Activated CD8-positive, alpha-beta T cell treated with anti-CD3 and anti-CD28 coated beads, Interleukin-2, amount 10 ng/mL, durations not matched to agents 7 days and 5 days (primary cell): ENCODE results near the gene EFHC2. TPM values are rescaled to one million over a fixed set of nuclear protein-coding genes. Genes with fewer than 3 reads are reported as not detected.
"Not testable (repeated sequence)": the region's sequence is repeated elsewhere in the genome, so short reads cannot be mapped to it uniquely, and the experiment has no call there.

Experiments used
- ATAC-seq: fragments of 150-1000 bp; cut with Tn5 transposase; one replicate; pipeline ENCODE4 v1.10.0; 2021; ENCODE audit warnings: moderate library complexity
- CTCF ChIA-PET: fragments of 350-600 bp; sonication (Branson Sonifier 250); formaldehyde crosslinking; loops from one replicate; lab custom pipeline; 2021; ENCODE audit warnings: antibody characterized with exemption; lab: Charles Lee
- POLR2A ChIA-PET: fragments of 350-600 bp; sonication (Branson Sonifier 250); formaldehyde crosslinking; loops from one replicate; lab custom pipeline; 2021; ENCODE audit warnings: antibody characterized with exemption; lab: Charles Lee
- DNase-seq: peaks from one replicate; pipeline ENCODE4 v3.0.0-alpha.2; 2020
- H3K27ac Mint-ChIP-seq: one replicate; pipeline ENCODE4 v1.8.0; 2021; ENCODE audit warnings: mild to moderate bottlenecking, mixed read lengths
- H3K27me3 Mint-ChIP-seq: one replicate; pipeline ENCODE4 v1.8.0; 2021; ENCODE audit warnings: low read depth, mixed read lengths
- H3K36me3 Mint-ChIP-seq: one replicate; pipeline ENCODE4 v1.8.0; 2021; ENCODE audit warnings: low read depth, mixed read lengths
- H3K4me1 Mint-ChIP-seq: one replicate; pipeline ENCODE4 v1.8.0; 2021; ENCODE audit warnings: low read depth, mixed read lengths
- H3K4me3 Mint-ChIP-seq: one replicate; pipeline ENCODE4 v1.8.0; 2021; ENCODE audit warnings: mild to moderate bottlenecking, mixed read lengths
- H3K9me3 Mint-ChIP-seq: one replicate; pipeline ENCODE4 v1.8.0; 2022; ENCODE audit warnings: mixed read lengths; ENCODE audit not compliant: insufficient read depth
- total RNA-seq, 2 experiments: library from RNA; stranded (reverse); gene quantifications; one replicate each; pipeline ENCODE4 v1.2.3, GENCODE V29; 2021

The EFHC2 gene
- total RNA-seq, 2 experiments from 2014 or later: 0.31 to 0.53 TPM

GRCh38 chrX:44252688-44253574, 90.5 kb downstream of the EFHC2 start:
- H3K27ac Mint-ChIP-seq: peak overlapping the region; percentile 54
- DNase-seq (peak; percentile 75), ATAC-seq (peak; percentile 87)
- peak overlapping the region; percentile 40 for H3K4me3 Mint-ChIP-seq
- not testable (repeated sequence) for H3K27me3 Mint-ChIP-seq
- POLR2A ChIA-PET: interaction anchor here (0.6 to 1.2 kb wide), 2 partner anchors 11 to 86 kb away, joined by 3 to 5 read pairs; no protein-coding TSS in a partner anchor
- CTCF ChIA-PET: interaction anchor here (1.5 to 2.2 kb wide), 3 partner anchors 9 to 295 kb away, joined by 4 to 20 read pairs (median 4); no protein-coding TSS in a partner anchor
- peaks cover 14% of the 10 kb centered on the region for H3K9me3 Mint-ChIP-seq
- H3K36me3 Mint-ChIP-seq: peaks cover 30% of the 10 kb centered on the region
- peaks cover 38% of the 10 kb centered on the region for H3K4me1 Mint-ChIP-seq

GRCh38 chrX:44247468-44247867, 96.0 kb downstream of the EFHC2 start:
- Mint-ChIP-seq H3K36me3 (no peaks in the 10 kb centered on the region), H3K9me3 (no peaks in the 10 kb centered on the region), H3K27ac (no peak overlapping the region), H3K4me1 (peaks cover 9% of the 10 kb centered on the region), H3K4me3 (no peak overlapping the region), H3K27me3 (no peaks in the 10 kb centered on the region)
- no peak for DNase-seq
- CTCF ChIA-PET: no interaction called here
- ATAC-seq: no peak
- POLR2A ChIA-PET: no interaction called here

GRCh38 chrX:44246826-44247225, 96.6 kb downstream of the EFHC2 start:
- no peak for ATAC-seq
- no peaks in the 10 kb centered on the region for H3K27me3 Mint-ChIP-seq
- H3K9me3 Mint-ChIP-seq: no peaks in the 10 kb centered on the region
- H3K4me1 Mint-ChIP-seq: peaks cover 7% of the 10 kb centered on the region
- no peaks in the 10 kb centered on the region for H3K36me3 Mint-ChIP-seq
- POLR2A ChIA-PET: no interaction called here
- no peak overlapping the region for H3K4me3 Mint-ChIP-seq
- H3K27ac Mint-ChIP-seq: no peak overlapping the region
- DNase-seq: no peak
- CTCF ChIA-PET: no interaction called here

GRCh38 chrX:44245733-44246132, 97.7 kb downstream of the EFHC2 start:
- Mint-ChIP-seq H3K4me3 (no peak overlapping the region), H3K27ac (peak overlapping the region; percentile 9), H3K9me3 (no peaks in the 10 kb centered on the region), H3K27me3 (no peaks in the 10 kb centered on the region), H3K36me3 (no peaks in the 10 kb centered on the region), H3K4me1 (peaks cover 7% of the 10 kb centered on the region)
- ChIA-PET POLR2A (interaction anchor here (0.7 kb wide), 1 partner anchor 14 kb away, joined by 4 read pairs; no protein-coding TSS in a partner anchor), CTCF (interaction anchor here (1.1 to 3.8 kb wide), 2 partner anchors 22 to 287 kb away, joined by 3 to 38 read pairs; no protein-coding TSS in a partner anchor)
- peak; percentile 38 for DNase-seq
- peak; percentile 69 for ATAC-seq

GRCh38 chrX:44244008-44244407, 99.5 kb downstream of the EFHC2 start:
- Mint-ChIP-seq H3K9me3 (no peaks in the 10 kb centered on the region), H3K27ac (no peak overlapping the region), H3K4me3 (no peak overlapping the region), H3K4me1 (peaks cover 7% of the 10 kb centered on the region), H3K27me3 (no peaks in the 10 kb centered on the region), H3K36me3 (no peaks in the 10 kb centered on the region)
- CTCF ChIA-PET: interaction anchor here (1.2 to 3.8 kb wide), 7 partner anchors 9 to 430 kb away, joined by 3 to 38 read pairs (median 6); no protein-coding TSS in a partner anchor
- DNase-seq (no peak), ATAC-seq (no peak)
- POLR2A ChIA-PET: no interaction called here

GRCh38 chrX:44241546-44241945, 101.9 kb downstream of the EFHC2 start:
- Mint-ChIP-seq H3K36me3 (no peaks in the 10 kb centered on the region), H3K4me3 (no peak overlapping the region), H3K27ac (no peak overlapping the region), H3K9me3 (no peaks in the 10 kb centered on the region), H3K4me1 (peaks cover 7% of the 10 kb centered on the region), H3K27me3 (no peaks in the 10 kb centered on the region)
- ChIA-PET CTCF (no interaction called here), POLR2A (no interaction called here)
- ATAC-seq: no peak
- DNase-seq: no peak

- ATAC-seq (no peak), DNase-seq (no peak)
- ChIA-PET POLR2A (no interaction called here), CTCF (no interaction called here)
- no peaks in the 10 kb centered on the region for H3K36me3 Mint-ChIP-seq
- peaks cover 10% of the 10 kb centered on the region for H3K4me1 Mint-ChIP-seq
- H3K9me3 Mint-ChIP-seq: no peaks in the 10 kb centered on the region
- no peaks in the 10 kb centered on the region for H3K27me3 Mint-ChIP-seq
- H3K4me3 Mint-ChIP-seq: no peak overlapping the region
- no peak overlapping the region for H3K27ac Mint-ChIP-seq
Observed at GRCh38 chrX:44240036-44240435, 103.4 kb downstream of the EFHC2 start.

GRCh38 chrX:44239036-44239435, 104.4 kb downstream of the EFHC2 start:
- H3K9me3 Mint-ChIP-seq: no peaks in the 10 kb centered on the region
- DNase-seq (no peak), ATAC-seq (no peak)
- ChIA-PET CTCF (interaction anchor here (2.6 kb wide), 1 partner anchor 281 kb away, joined by 9 read pairs; no protein-coding TSS in a partner anchor), POLR2A (no interaction called here)
- no peak overlapping the region for H3K4me3 Mint-ChIP-seq
- H3K27me3 Mint-ChIP-seq: no peaks in the 10 kb centered on the region
- peaks cover 10% of the 10 kb centered on the region for H3K4me1 Mint-ChIP-seq
- H3K27ac Mint-ChIP-seq: no peak overlapping the region
- H3K36me3 Mint-ChIP-seq: no peaks in the 10 kb centered on the region

- peaks cover 8% of the 10 kb centered on the region for H3K4me1 Mint-ChIP-seq
- DNase-seq (no peak), ATAC-seq (no peak)
- no peaks in the 10 kb centered on the region for H3K9me3 Mint-ChIP-seq
- no peak overlapping the region for H3K4me3 Mint-ChIP-seq
- H3K27me3 Mint-ChIP-seq: no peaks in the 10 kb centered on the region
- ChIA-PET POLR2A (no interaction called here), CTCF (interaction anchor here (1.7 kb wide), 1 partner anchor 277 kb away, joined by 4 read pairs; no protein-coding TSS in a partner anchor)
- H3K27ac Mint-ChIP-seq: no peak overlapping the region
- no peaks in the 10 kb centered on the region for H3K36me3 Mint-ChIP-seq
Observed at GRCh38 chrX:44235534-44235933, 107.9 kb downstream of the EFHC2 start.

- ChIA-PET CTCF (interaction anchor here (1.7 kb wide), 1 partner anchor 276 kb away, joined by 4 read pairs; no protein-coding TSS in a partner anchor), POLR2A (no interaction called here)
- Mint-ChIP-seq H3K4me3 (no peak overlapping the region), H3K9me3 (no peaks in the 10 kb centered on the region), H3K4me1 (peaks cover 8% of the 10 kb centered on the region), H3K27me3 (no peaks in the 10 kb centered on the region), H3K27ac (no peak overlapping the region), H3K36me3 (no peaks in the 10 kb centered on the region)
- DNase-seq (no peak), ATAC-seq (no peak)
Observed at GRCh38 chrX:44234541-44234940, 108.9 kb downstream of the EFHC2 start.

GRCh38 chrX:44234116-44234515, 109.4 kb downstream of the EFHC2 start:
- no peaks in the 10 kb centered on the region for H3K27me3 Mint-ChIP-seq
- ChIA-PET POLR2A (no interaction called here), CTCF (interaction anchor here (1.7 kb wide), 1 partner anchor 276 kb away, joined by 4 read pairs; no protein-coding TSS in a partner anchor)
- H3K4me3 Mint-ChIP-seq: no peak overlapping the region
- ATAC-seq: no peak
- no peaks in the 10 kb centered on the region for H3K36me3 Mint-ChIP-seq
- no peak overlapping the region for H3K27ac Mint-ChIP-seq
- DNase-seq: no peak
- peaks cover 8% of the 10 kb centered on the region for H3K4me1 Mint-ChIP-seq
- no peaks in the 10 kb centered on the region for H3K9me3 Mint-ChIP-seq

GRCh38 chrX:44232081-44232480, 111.4 kb downstream of the EFHC2 start:
- POLR2A ChIA-PET: interaction anchor here (0.6 kb wide), 1 partner anchor 14 kb away, joined by 4 read pairs; no protein-coding TSS in a partner anchor
- Mint-ChIP-seq H3K9me3 (no peaks in the 10 kb centered on the region), H3K27ac (no peak overlapping the region), H3K4me1 (peaks cover 8% of the 10 kb centered on the region), H3K36me3 (no peaks in the 10 kb centered on the region), H3K4me3 (no peak overlapping the region), H3K27me3 (no peaks in the 10 kb centered on the region)
- CTCF ChIA-PET: no interaction called here
- DNase-seq (no peak), ATAC-seq (no peak)
